ENCODE data around the gene NOP53.

DNA sequence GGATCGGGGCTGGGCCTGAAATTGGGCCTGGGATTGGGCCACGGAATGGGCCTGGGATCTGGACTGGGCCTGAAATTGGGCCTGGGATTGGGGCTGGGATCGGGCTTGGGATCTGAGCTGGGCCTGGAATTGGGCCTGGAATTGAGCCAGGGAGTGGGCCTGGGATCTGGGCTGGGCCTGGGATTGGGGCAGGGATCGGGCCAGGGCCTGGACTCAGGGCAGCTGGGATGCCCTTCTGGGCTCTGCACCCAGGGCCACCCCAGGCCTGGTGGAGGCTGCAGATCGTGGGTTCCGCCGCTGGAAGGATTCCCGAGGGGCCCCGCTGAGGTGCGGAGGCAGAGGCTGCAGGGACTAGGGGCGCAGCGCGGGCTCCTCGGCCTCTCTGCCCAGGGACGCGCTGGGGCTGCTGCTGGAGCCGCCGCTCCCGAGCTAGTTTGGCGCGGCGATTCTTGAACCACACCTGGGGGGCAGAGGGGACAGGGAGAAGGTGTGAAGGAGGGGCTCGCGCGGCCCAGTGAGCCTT lies 57.2 kb downstream of the NOP53 start:
- TF ChIP-seq CTCF (conservative IDR thresholded peaks at IDR 0.05 in 1 of 2, IDR thresholded peaks at IDR 0.05 in 1 of 2; ENCODE audit: low read depth in 1 of 2, low read length in 2 of 2) (no peak), EZH2 (IDR thresholded peaks at IDR 0.05; ENCODE audit: low read length, missing control alignments) (no peak)

Measured in fibroblast of lung (primary cell).